Measurements from ENCODE around the gene DYNLRB2.

GRCh38 chr16:80547145-80547544 lies 6.4 kb downstream of the DYNLRB2 start:
- no peak for TF ChIP-seq CTCF (IDR thresholded peaks at IDR 0.05; ENCODE audit: low read depth, low read length)
- no peak for TF ChIP-seq EZH2phosphoT487 (IDR thresholded peaks at IDR 0.05; ENCODE audit: low read depth)
